ENCODE results near the gene RLF.

RLF gene, protein sequence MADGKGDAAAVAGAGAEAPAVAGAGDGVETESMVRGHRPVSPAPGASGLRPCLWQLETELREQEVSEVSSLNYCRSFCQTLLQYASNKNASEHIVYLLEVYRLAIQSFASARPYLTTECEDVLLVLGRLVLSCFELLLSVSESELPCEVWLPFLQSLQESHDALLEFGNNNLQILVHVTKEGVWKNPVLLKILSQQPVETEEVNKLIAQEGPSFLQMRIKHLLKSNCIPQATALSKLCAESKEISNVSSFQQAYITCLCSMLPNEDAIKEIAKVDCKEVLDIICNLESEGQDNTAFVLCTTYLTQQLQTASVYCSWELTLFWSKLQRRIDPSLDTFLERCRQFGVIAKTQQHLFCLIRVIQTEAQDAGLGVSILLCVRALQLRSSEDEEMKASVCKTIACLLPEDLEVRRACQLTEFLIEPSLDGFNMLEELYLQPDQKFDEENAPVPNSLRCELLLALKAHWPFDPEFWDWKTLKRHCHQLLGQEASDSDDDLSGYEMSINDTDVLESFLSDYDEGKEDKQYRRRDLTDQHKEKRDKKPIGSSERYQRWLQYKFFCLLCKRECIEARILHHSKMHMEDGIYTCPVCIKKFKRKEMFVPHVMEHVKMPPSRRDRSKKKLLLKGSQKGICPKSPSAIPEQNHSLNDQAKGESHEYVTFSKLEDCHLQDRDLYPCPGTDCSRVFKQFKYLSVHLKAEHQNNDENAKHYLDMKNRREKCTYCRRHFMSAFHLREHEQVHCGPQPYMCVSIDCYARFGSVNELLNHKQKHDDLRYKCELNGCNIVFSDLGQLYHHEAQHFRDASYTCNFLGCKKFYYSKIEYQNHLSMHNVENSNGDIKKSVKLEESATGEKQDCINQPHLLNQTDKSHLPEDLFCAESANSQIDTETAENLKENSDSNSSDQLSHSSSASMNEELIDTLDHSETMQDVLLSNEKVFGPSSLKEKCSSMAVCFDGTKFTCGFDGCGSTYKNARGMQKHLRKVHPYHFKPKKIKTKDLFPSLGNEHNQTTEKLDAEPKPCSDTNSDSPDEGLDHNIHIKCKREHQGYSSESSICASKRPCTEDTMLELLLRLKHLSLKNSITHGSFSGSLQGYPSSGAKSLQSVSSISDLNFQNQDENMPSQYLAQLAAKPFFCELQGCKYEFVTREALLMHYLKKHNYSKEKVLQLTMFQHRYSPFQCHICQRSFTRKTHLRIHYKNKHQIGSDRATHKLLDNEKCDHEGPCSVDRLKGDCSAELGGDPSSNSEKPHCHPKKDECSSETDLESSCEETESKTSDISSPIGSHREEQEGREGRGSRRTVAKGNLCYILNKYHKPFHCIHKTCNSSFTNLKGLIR (N-terminal part only)

GRCh38 chr1:40161125-40161887 is at the start of gene RLF:
Gene RLF, plus strand, starts transcription at chr1:40161387. Its CDS starts 13 bp downstream, at chr1:40161400.
- DNase-seq (ENCODE audit: low spot score): peak; percentile 98

DNA sequence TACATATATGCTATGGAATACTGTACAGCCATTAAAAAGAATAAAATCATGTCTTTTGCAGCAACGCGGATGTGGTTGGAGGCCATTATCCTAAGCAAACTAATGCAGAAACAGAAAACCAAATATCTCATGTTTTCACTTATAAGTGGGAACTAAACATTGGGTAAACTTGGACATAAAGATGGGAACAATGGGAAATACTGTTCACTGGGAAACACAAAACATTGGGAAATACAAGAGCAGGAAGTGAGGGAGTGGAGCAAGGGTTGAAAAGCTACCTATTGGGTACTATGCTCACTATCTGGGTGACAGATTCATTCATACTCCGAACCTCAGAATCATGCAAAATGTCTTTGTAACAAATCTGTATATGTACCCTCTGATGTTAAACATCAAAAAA is 46.8 kb upstream of the RLF start:
- no peak for DNase-seq (ENCODE audit: low spot score)

DNA sequence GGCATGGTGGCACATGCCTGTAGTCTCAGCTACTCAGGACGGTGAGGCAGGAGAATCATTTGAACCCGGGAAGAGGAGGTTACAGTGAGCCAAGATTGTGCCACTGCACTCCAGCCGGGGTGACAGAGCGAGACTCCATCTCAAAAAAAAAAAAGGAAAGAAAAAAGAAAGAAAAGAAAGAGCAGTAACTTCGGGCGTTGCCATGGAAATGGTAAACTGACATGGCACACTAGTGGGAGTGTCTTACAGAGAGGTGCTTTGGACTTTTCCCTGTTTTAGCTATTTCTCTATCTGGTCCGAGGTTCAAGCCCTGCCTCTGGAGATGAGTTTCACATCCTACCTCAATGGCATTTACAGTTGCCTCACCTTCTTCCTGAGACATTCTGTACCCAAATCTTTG is 41.1 kb upstream of the RLF start:
- no peak for DNase-seq (ENCODE audit: low spot score)

DNA sequence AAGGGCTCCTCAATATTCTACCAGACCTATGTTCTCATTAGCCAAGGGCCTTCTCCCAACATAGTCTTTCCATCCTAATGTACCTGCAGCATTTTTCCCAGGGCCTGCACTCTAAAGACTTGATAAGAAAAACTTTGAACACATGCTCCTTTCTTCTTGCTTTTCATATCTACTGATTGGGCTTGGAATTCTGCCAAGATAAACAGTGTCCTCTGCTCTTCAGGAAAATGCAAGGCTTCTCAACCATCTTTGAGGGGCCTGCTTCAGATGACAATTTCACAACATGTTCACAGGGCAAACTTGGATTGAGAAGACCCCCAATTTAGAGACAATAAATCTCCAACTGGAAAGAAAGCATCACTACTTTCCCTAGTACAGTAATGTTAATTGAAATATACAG is 38.3 kb upstream of the RLF start:
- no peak for DNase-seq (ENCODE audit: low spot score)

- no peak for DNase-seq (ENCODE audit: low spot score)
These were observed 30.3 kb upstream of the RLF start for GRCh38 chr1:40130892-40131291.

- DNase-seq (ENCODE audit: low spot score): no peak
These were observed 28.5 kb upstream of the RLF start for GRCh38 chr1:40132383-40133311.

- DNase-seq (ENCODE audit: low spot score): no peak
These were observed 27.9 kb upstream of the RLF start for GRCh38 chr1:40133312-40133665.

DNA sequence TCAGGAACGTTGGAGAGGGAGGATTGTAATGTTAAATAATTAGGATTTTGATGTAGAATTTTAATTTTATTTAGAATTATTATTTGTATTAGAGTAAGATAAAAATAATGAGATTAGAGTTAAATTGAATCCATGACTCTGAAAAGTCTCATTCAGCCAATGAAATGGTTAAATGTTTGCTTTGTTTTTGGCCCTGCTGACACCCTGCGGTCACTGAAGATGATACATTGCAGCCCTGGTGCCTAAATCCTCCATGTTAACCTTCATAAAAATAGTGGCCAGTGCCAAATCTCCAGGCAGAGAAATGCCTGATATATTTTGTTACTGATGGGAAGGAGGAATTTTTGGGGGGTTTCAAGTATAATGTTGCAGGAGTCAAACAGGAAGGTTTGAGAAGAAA is 27.3 kb upstream of the RLF start:
- no peak for DNase-seq (ENCODE audit: low spot score)

DNA sequence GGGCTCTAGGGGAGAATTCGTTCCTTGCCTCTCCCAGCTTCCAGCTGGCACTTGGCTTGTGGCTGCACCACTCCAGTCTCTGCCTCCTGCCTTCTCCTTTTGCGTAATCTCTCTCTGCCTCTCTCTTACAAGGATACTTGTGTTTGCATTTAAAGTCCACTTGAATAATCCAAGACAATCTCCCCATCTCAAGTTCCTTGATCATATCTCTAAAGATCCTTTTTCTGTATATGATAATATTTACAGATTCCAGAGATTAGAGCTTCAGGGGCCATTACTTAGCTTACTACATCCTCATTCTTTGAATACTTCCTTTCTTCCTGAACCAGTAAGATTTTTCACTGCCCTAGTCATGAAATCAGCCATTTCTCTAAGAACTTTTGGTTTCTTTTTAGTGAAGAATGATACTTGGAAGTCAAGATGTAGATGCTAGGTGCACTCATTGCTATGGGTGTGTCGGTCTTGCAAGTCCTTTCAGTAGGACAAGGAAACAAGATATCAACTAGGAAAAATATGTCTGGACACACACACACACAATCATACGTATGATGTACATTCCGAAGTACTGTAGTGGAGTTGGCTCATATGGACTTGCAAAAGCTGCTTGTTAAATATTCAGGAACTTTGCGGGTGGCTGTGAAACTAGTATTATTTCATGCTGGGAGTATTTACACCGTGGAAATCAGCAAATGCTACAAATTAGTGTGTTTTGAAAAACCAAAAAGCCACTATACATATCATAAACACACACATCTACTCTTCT is 20.8 kb upstream of the RLF start:
- no peak for DNase-seq (ENCODE audit: low spot score)

DNA sequence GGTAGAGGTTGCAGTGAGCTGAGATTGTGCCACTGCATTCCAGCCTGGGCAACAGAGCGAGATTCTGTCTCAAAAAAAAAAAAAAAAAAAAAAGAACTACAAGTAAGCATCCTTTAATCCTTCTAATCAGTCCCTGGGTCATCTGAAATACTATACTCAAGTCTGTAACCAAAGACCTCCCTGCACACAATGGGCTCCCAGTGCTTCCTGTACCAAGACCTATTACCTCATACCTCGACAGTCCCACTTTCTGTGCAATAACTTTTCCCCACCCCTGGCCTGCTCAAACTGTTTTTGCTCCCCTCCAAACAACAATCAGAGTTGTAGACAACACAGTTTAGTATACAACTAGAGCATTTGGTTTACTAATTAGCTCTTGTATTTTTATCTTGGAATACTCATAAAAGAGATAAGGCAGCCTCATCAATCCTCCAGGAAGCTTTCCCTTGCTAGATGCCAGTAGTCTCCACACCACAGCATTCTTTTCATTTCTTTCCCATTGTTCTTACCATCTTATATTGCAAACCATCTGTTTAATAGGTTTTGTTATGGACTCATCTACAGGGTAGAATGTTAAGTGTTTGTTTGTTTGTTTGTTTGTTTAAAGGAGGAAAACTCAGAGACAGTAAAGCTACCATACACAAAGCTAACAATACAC is 19.2 kb upstream of the RLF start:
- no peak for DNase-seq (ENCODE audit: low spot score)

DNA sequence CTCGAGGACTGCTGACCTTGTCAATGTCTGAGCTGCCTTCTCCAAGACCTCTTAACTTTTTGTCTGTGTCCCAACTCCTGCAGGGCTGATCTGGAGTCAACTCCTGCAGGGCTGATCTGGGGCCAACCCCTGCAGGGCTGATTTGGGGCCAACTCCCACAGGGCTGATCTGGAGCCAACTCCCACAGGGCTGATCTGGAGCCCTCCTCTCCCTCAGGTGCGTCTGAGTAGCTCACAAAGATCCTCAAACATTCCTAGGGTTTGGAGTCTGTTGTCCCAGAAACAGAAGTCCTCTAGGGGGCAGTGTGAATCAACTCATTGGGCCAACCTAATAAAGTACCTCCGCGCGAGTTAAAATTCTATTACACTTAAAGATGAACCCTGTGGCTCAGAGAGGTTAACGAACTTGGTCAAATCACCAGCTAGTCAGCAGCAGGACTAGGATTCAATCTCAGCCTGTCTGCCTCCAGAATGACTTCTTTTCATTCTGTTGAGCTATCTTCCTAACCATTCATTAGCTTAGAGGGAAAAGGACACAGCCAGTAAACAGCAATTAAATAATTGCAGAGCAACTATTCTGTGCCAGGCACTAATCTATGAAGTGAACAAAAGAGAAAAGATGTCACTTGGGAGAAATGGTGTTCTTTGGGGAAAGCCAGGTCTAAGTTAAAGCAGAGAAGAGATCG is 17.2 kb upstream of the RLF start:
- peak; percentile 78 for DNase-seq (ENCODE audit: low spot score)

GRCh38 chr1:40151457-40152079 is 9.6 kb upstream of the RLF start:
- no peak for DNase-seq (ENCODE audit: low spot score)

DNA sequence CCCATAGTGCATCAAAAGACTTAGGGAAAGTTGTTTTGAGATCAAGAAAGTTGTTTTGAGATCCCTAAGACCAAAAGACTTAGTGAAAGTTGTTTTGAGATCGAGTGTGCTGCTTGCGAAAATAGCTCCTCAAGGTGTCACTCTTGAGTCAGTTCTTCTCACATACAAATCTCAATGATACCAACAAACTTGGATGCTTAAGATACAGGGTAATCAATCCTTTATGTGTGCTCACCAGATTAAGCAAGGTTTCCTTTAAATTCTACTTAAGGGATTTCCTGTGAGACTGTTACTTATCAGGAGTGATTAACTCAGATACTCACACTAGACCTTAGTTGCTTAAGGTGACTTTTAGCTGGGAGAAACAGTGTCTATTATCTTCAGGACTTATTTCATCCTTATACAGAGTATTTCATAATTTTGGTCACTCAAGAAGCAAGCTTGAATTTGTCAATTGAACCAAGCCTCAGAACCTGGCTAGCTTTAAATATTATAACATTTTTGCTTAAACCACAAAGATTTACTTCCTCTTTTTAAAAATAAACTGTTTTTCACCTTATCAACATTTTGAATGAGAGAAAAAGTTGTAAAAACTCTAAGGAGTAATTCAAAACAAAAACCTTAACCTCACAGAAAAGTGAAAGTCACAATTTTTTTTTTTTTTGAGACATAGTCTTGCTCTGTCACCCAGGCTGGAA is 8.0 kb upstream of the RLF start:
- peak; percentile 23 for DNase-seq (ENCODE audit: low spot score)

DNA sequence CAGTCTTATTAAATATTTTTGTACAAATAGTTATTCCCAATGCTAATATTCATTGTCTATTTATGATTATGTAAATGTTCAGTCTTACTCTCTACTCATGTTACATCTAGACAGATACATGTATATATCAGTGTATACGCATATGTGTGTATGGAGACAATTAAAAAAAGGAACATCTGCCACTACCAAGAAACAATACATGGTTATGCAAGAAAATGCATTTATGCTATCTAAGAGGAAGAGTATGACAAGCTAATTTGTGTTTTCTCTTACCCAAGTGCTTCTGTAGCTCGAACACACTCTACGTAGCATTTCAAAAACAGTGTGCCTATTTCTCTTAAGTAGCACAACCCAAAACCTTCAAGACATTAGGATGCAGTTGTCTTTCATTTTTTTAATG is 6.1 kb upstream of the RLF start:
- no peak for DNase-seq (ENCODE audit: low spot score)

DNA sequence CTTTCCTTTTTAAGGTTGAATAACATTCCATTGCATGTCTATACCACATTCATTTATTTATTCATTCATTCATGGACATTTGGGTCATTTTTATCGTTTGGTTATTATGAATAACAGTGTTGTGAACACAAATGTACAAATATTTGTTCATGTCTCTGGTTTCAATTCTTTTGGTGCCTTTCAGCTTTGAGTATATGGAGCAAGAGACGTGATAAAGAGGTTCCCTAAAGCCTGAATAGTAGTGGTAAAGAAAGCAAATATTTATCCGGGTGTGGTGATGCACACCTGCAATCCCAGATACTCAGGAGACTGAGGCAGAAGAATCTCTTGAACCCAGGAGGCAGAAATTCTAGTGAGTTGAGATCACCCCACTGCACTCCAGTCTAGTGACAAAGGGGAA is 5.3 kb upstream of the RLF start:
- no peak for DNase-seq (ENCODE audit: low spot score)

- DNase-seq (ENCODE audit: low spot score): no peak
These were observed 422 bp upstream of the RLF start for GRCh38 chr1:40160806-40161124.

DNA sequence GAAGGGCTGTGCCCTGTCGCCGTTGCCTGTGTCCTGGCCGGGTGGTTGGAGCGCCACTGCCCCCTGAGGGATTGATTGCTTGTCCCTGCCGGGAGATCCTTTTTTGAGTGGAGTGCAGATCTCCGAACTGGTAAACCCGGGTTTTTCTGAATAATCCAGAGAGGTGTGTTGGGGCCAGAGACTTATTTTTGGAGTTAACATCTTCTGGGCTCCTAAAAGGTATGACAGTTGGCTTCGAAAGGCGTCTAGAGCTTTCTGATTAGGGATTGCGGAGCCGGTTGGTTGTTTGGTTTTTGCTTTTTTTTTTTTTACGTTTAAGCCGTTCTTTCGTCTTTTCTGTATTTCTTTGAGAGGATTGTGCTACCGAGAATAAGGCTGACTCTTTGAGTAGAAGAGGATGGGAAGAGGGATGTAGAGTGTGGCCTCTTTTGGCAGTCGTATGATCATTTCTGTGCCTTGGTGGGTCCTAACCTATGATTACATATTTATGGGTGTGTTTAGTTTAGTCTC is 756 bp downstream of the RLF start:
- DNase-seq (ENCODE audit: low spot score): no peak

All from iPS-NIHi11 (cell line).